OCI-LY7 (cell line): Measurements from ENCODE around the gene DISP2.

Experiments used
- CTCF ChIP-seq: fragments of 200-600 bp; sonication (generic); conservative IDR thresholded peaks from 2 replicates; pipeline ENCODE4 v1.5.1; 2014; ENCODE audit warnings: mild to moderate bottlenecking, antibody characterized with exemption, low read length, moderate library complexity, mixed read lengths
- EZH2phosphoT487 ChIP-seq: fragments of 200-600 bp; sonication (generic); IDR thresholded peaks from 2 replicates; pipeline ENCODE4 v1.6.1; 2018; ENCODE audit warnings: low read depth, borderline replicate concordance, mild to moderate bottlenecking, mixed run types, antibody characterized with exemption, low read length, moderate library complexity, mixed read lengths

- TF ChIP-seq CTCF (no peak), EZH2phosphoT487 (no peak)
Measured at GRCh38 chr15:40399370-40399769, 41.4 kb downstream of the DISP2 start.
